K562 (cell line): Measurements from ENCODE around the gene RBM44. TPM values are rescaled to one million over a fixed set of nuclear protein-coding genes. Genes with fewer than 3 reads are reported as not detected.

Experiments used
- ATAC-seq: fragments of 200-7000 bp; cut with Tn5 transposase; 3 replicates; pipeline ENCODE4 v1.9.1; 2020; ENCODE audit warnings: moderate library complexity
- BruUV-seq: library from RNA; stranded (reverse); fragments of 400-500 nt; replicated peaks from 2 replicates; lab custom pipeline; 2021; lab: Mats Ljungman, UMichigan
- CTCF ChIA-PET: fragments of 300-600 bp; formaldehyde crosslinking; extraction: SDS; loops from one replicate; lab custom pipeline; 2021; ENCODE audit warnings: low intra/inter-chr PET ratio; lab: Yijun Ruan, JAX
- POLR2A ChIA-PET: fragments of 300-600, 350-650 bp; sonication (Branson Sonifier 250); formaldehyde crosslinking; extraction: SDS; loops from one replicate; lab custom pipeline; 2021; ENCODE audit warnings: antibody characterized with exemption, inconsistent platforms; lab: Yijun Ruan, JAX
- DNase-seq, 4 experiments: peaks; one replicate each; pipeline versions ENCODE4 v3.0.0 to v3.0.0-alpha.2; 2011 to 2018; ENCODE audit warnings: low spot score in 3 of 4, mixed read lengths in 3 of 4; ENCODE audit errors: extremely low read depth in 1 of 4
- FAIRE-seq: peaks from 2 replicates; lab custom pipeline; 2011; peaks lifted over from hg19 to GRCh38; lab: Jason Lieb, UNC
- H2AFZ ChIP-seq: 2 replicates; pipeline ENCODE4 v1.6.0; 2011; ENCODE audit warnings: low read depth, low read length, control low read depth, inconsistent platforms
- H3K27ac ChIP-seq: fragments of 200-600 bp; 3 replicates; pipeline ENCODE4 v1.8.0; 2011; ENCODE audit warnings: low read depth, mild to moderate bottlenecking, control low read depth, inconsistent platforms, low read length, moderate library complexity, mixed read lengths; ENCODE audit errors: extremely low read depth
- H3K27me3 ChIP-seq, 2 experiments: fragments of 300-600 bp in 1 of 2; 2 replicates in 1 of 2; 3 replicates in 1 of 2; pipeline versions ENCODE4 v1.6.0 to v1.8.0; 2011; ENCODE audit warnings: inconsistent platforms in 2 of 2, low read length in 2 of 2, mild to moderate bottlenecking in 1 of 2, mixed read lengths in 1 of 2, moderate library complexity in 1 of 2; ENCODE audit not compliant: control insufficient read depth in 2 of 2, insufficient read depth in 2 of 2
- H3K36me3 ChIP-seq: fragments of 300-600 bp; 3 replicates; pipeline ENCODE4 v1.8.0; 2011; ENCODE audit warnings: mild to moderate bottlenecking, low read length, inconsistent platforms; ENCODE audit not compliant: control insufficient read depth, insufficient read depth
- H3K4me1 ChIP-seq, 2 experiments: fragments of 200-600 bp in 1 of 2; replicated peaks in 1 of 2; 2 replicates in 1 of 2; 3 replicates in 1 of 2; pipeline versions ENCODE4 v1.5.1 to v1.8.0; 2011; ENCODE audit warnings: inconsistent platforms in 2 of 2, low read length in 2 of 2, mild to moderate bottlenecking in 1 of 2, mixed read lengths in 1 of 2, moderate library complexity in 1 of 2; ENCODE audit not compliant: control insufficient read depth in 2 of 2, insufficient read depth in 2 of 2
- H3K4me2 ChIP-seq: 2 replicates; pipeline ENCODE4 v1.6.1; 2011; ENCODE audit warnings: low read length, control low read depth, inconsistent platforms, mixed read lengths; ENCODE audit not compliant: insufficient read depth
- H3K4me3 ChIP-seq: fragments of 200-600 bp; sonication (generic), shearing (Covaris generic); 2 replicates; pipeline ENCODE4 v1.5.1; 2016; ENCODE audit warnings: control low read depth, inconsistent platforms
- H3K79me2 ChIP-seq: fragments of 200-600 bp; 3 replicates; pipeline ENCODE4 v1.8.0; 2011; ENCODE audit warnings: low read length, inconsistent platforms; ENCODE audit not compliant: control insufficient read depth, insufficient read depth
- H3K9ac ChIP-seq, 2 experiments: 2 replicates each; pipeline versions ENCODE4 v1.6.0 to v1.6.1; 2011; ENCODE audit warnings: low read depth in 2 of 2, low read length in 2 of 2, control low read depth in 1 of 2, inconsistent platforms in 1 of 2, mild to moderate bottlenecking in 1 of 2, mixed read lengths in 1 of 2; ENCODE audit not compliant: insufficient read depth in 1 of 2
- H3K9me1 ChIP-seq: one replicate; pipeline ENCODE4 v1.6.0; 2011; ENCODE audit warnings: inconsistent platforms, mild to moderate bottlenecking, low read length, moderate library complexity; ENCODE audit not compliant: control insufficient read depth, insufficient read depth
- H3K9me3 ChIP-seq: replicated peaks from 2 replicates; pipeline ENCODE4 v1.5.1; 2011; ENCODE audit warnings: low read depth, low read length, inconsistent platforms; ENCODE audit not compliant: control insufficient read depth, insufficient read depth
- H4K20me1 ChIP-seq: replicated peaks from 2 replicates; pipeline ENCODE4 v1.6.1; 2011; ENCODE audit warnings: low read length, inconsistent platforms, mixed read lengths; ENCODE audit not compliant: control insufficient read depth, insufficient read depth
- ARID1B ChIP-seq: fragments of 450-650 bp; IDR thresholded peaks from 2 replicates; pipeline ENCODE4 v1.6.1; 2016; ENCODE audit warnings: antibody characterized with exemption, mild to moderate bottlenecking, inconsistent platforms
- CBFB ChIP-seq: sonication (generic); formaldehyde crosslinking; IDR thresholded peaks from 2 replicates; pipeline ENCODE4 v1.4.0; 2020; ENCODE audit warnings: mild to moderate bottlenecking, missing genetic modification reagents
- CTBP1 ChIP-seq: fragments of 450-650 bp; IDR thresholded peaks from 2 replicates; pipeline ENCODE4 v1.6.1; 2016; ENCODE audit warnings: borderline replicate concordance
- EP400 ChIP-seq: fragments of 450-650 bp; IDR thresholded peaks from 2 replicates; pipeline ENCODE4 v1.6.1; 2017; ENCODE audit warnings: antibody characterized with exemption, mild to moderate bottlenecking, moderate library complexity
- FOXO4 ChIP-seq: fragments of 450-650 bp; formaldehyde crosslinking; IDR thresholded peaks from 2 replicates; pipeline ENCODE4 v1.4.0; 2020; ENCODE audit warnings: mild to moderate bottlenecking, moderate library complexity
- GABPB1 ChIP-seq: sonication (generic); formaldehyde crosslinking; IDR thresholded peaks from 2 replicates; pipeline ENCODE4 v1.8.0; 2022; ENCODE audit warnings: mild to moderate bottlenecking, missing genetic modification reagents
- KLF6 ChIP-seq: fragments of 250-450 bp; sonication (Bioruptor Pico); IDR thresholded peaks from 2 replicates; pipeline ENCODE4 v1.4.0; 2020; ENCODE audit warnings: mild to moderate bottlenecking, moderate library complexity, borderline replicate concordance
- MXI1 ChIP-seq: IDR thresholded peaks from 2 replicates; pipeline ENCODE4 v1.6.1; 2011; ENCODE audit warnings: low read depth, mild to moderate bottlenecking, improper control_type of control experiment, low read length
- NFE2L1 ChIP-seq: fragments of 450-650 bp; IDR thresholded peaks from 2 replicates; pipeline ENCODE4 v1.6.1; 2016; ENCODE audit warnings: missing genetic modification characterization, low read depth, mild to moderate bottlenecking, missing compliant biosample characterization, moderate library complexity, borderline replicate concordance
- RBM25 ChIP-seq: fragments of 200-400 bp; formaldehyde crosslinking; IDR thresholded peaks from 2 replicates; pipeline ENCODE4 v1.6.1; 2018; ENCODE audit warnings: low read length, low read depth, moderate library complexity; ENCODE audit not compliant: severe bottlenecking
- SAP30 ChIP-seq: fragments of 200-600 bp; sonication (generic); IDR thresholded peaks from 2 replicates; pipeline ENCODE4 v1.6.1; 2012; ENCODE audit warnings: borderline replicate concordance, low read depth, mild to moderate bottlenecking, moderate library complexity, low read length, control low read depth, inconsistent platforms; ENCODE audit not compliant: insufficient read depth, poor library complexity, severe bottlenecking
- SFPQ ChIP-seq: fragments of 200-400 bp; formaldehyde crosslinking; IDR thresholded peaks from 2 replicates; pipeline ENCODE4 v1.6.1; 2017; ENCODE audit warnings: mild to moderate bottlenecking, low read depth, low read length, moderate library complexity
- SUPT5H ChIP-seq: fragments of 450-650 bp; IDR thresholded peaks from 2 replicates; pipeline ENCODE4 v1.6.1; 2016
- TBP ChIP-seq: optimal IDR thresholded peaks from 2 replicates; pipeline ENCODE3; 2011; ENCODE audit warnings: low read depth, low read length, improper control_type of control experiment
- TCFL5 ChIP-seq: fragments of 250-450 bp; sonication (Bioruptor Pico); conservative IDR thresholded peaks from 2 replicates; pipeline ENCODE4 v1.6.1; 2021; ENCODE audit warnings: mild to moderate bottlenecking, moderate library complexity, matching md5 sums
- TOE1 ChIP-seq, 2 experiments: fragments of 450-650 bp in 1 of 2; sonication (generic) in 1 of 2; formaldehyde crosslinking in 1 of 2; IDR thresholded peaks; 2 replicates each; pipeline versions ENCODE4 v1.7.1 to v1.8.0; 2016 to 2022; ENCODE audit warnings: borderline replicate concordance in 2 of 2, mild to moderate bottlenecking in 2 of 2, antibody characterized with exemption in 1 of 2, inconsistent platforms in 1 of 2, low read depth in 1 of 2, missing genetic modification reagents in 1 of 2, moderate library complexity in 1 of 2
- WGBS: fragments of 100-300 bp; shearing (Covaris generic); methylation state at CpG from one replicate; pipeline ENCODE4 v1.1.6; 2016; ENCODE audit warnings: low coverage, mixed read lengths; ENCODE audit not compliant: insufficient coverage; ENCODE audit errors: missing lambda C conversion rate; 5-methylcytosine and 5-hydroxymethylcytosine counted together
- in situ Hi-C: fragments of 300-500 bp; cut with MboI; formaldehyde crosslinking; loops from 4 replicates; pipeline ENCODE4 v1.15.0; 2018; ENCODE audit warnings: inconsistent platforms, mixed read lengths
- intact Hi-C: fragments of 100-400 bp; cut with micrococcal nuclease; formaldehyde crosslinking; loops from 2 replicates; pipeline ENCODE4 v1.14.2; 2022
- polyA plus RNA-seq, 8 experiments: library from polyadenylated mRNA; depleted of rRNA in 4 of 8; stranded (reverse) in 5 of 8; unstranded in 3 of 8; fragments of >200 nt; fragmentation: Nextera tagmentation in 2 of 8; fragmentation: Illumina TruSeq in 1 of 8; extraction: Ambion mirVana in 2 of 8; extraction: Trizol in 1 of 8; gene quantifications; 2 replicates each; pipeline versions ENCODE4 v1.2.1 to v1.2.3, GENCODE V29; 2011 to 2014; ENCODE audit warnings: inconsistent platforms in 1 of 8, missing spikeins in 1 of 8
- total RNA-seq, 7 experiments: library from RNA; depleted of rRNA in 6 of 7; stranded (reverse); fragments of >200 nt in 6 of 7; fragmentation: Illumina TruSeq in 2 of 7; extraction: Trizol in 2 of 7; gene quantifications; 2 replicates each; pipeline versions ENCODE4 v1.2.1 to v1.2.3, GENCODE V29; 2011 to 2021; ENCODE audit warnings: low replicate concordance in 1 of 7

Gene RBM44
- total and polyA plus RNA-seq, 9 of the 15 experiments (the other 6 are each of a cell fraction or from before 2014, with no cell fraction given), result 0.04 to 0.25 (median 0.13) TPM

GRCh38 chr2:237865623-237866041, 67.1 kb downstream of the RBM44 start:
- in situ Hi-C loops, result loop anchor here (25.0 kb wide), 1 partner anchor 397 kb away; no protein-coding TSS in a partner anchor
- intact Hi-C loops, result no loop called here
- Histone ChIP-seq H3K4me1 (peaks cover 0 to 3% of the 10 kb centered on the region in 2 experiments; a peak in 2 of 5 replicates), H3K9ac (no peak overlapping the region), H4K20me1 (no peaks in the 10 kb centered on the region), H3K9me1 (no peaks in the 10 kb centered on the region), H3K4me3 (no peak overlapping the region), H3K79me2 (no peaks in the 10 kb centered on the region), H2AFZ (no peak overlapping the region), H3K36me3 (no peaks in the 10 kb centered on the region), H3K9me3 (no peaks in the 10 kb centered on the region), H3K27ac (no peak overlapping the region), H3K27me3 (peaks cover 26 to 57% of the 10 kb centered on the region in 2 experiments), H3K4me2 (no peak overlapping the region)
- ChIA-PET CTCF (no interaction called here), POLR2A (no interaction called here)
- no peak for TF ChIP-seq EP400
- no peak for TF ChIP-seq CBFB
- no peak for TF ChIP-seq SAP30
- TF ChIP-seq FOXO4, result no peak
- TF ChIP-seq RBM25, result no peak
- no peak for TF ChIP-seq SFPQ
- TF ChIP-seq CTBP1, result no peak
- no peak for TF ChIP-seq SUPT5H
- no peak for TF ChIP-seq ARID1B
- TF ChIP-seq NFE2L1 (tag), result no peak
- no peak for TF ChIP-seq TCFL5
- TF ChIP-seq KLF6 (CRISPR knock-in tag), result no peak
- no peak for TF ChIP-seq TBP
- no peak for TF ChIP-seq TOE1 (IDR thresholded peaks at IDR 0.05; ENCODE audit: borderline replicate concordance)
- no peak for TF ChIP-seq TOE1 (CRISPR knock-in tag; IDR thresholded peaks at IDR 0.05; ENCODE audit: borderline replicate concordance, low read depth)
- no peak for TF ChIP-seq GABPB1
- TF ChIP-seq MXI1, result no peak
- no peak for FAIRE-seq
- 27% methylated on average over 5 of the region's 7 CpGs for WGBS
- no TSS peak for BruUV-seq
- no peak for DNase-seq
- ATAC-seq, result peak; percentile 48; the same call in 1 of the 3 replicates
